Stimulated activated CD4-positive, alpha-beta T cell treated with anti-CD3 and anti-CD28 coated beads, Interleukin-12 subunit alpha, Interleukin-12 subunit beta, amount 100 ng/mL, for 4 hours (primary cell): ENCODE data around the gene NME4.
"Not testable (repeated sequence)": the region's sequence is repeated elsewhere in the genome, so short reads cannot be mapped to it uniquely, and the experiment has no call there.

ENCODE experiments used
- DNase-seq: peaks from one replicate; pipeline ENCODE4 v3.0.0-alpha.2; 2020

Gene NME4

GRCh38 chr16:378113-378820 lies 18.7 kb upstream of the NME4 start:
- DNase-seq = not testable (repeated sequence)

DNA sequence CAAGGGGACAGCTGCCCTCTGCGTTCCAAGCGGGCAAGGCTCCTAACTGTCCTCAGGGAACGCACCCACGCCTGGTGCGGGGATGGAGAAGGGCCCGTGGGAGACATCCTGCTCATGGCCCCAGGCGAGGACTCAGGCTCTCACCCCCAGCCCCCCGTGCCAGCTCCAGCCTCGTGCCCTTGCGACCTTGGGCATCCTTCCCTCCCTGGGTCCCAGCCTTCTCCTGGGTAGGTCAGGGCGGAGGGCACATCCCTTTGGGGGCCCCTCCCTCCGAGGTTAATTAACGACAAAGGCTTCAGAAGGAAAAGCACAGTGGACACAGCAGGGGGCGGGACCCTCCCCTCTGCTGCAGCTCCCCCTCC lies 18.2 kb upstream of the NME4 start:
- DNase-seq = no peak

- no peak for DNase-seq
These were observed 17.6 kb upstream of the NME4 start for GRCh38 chr16:379183-379960.

DNA sequence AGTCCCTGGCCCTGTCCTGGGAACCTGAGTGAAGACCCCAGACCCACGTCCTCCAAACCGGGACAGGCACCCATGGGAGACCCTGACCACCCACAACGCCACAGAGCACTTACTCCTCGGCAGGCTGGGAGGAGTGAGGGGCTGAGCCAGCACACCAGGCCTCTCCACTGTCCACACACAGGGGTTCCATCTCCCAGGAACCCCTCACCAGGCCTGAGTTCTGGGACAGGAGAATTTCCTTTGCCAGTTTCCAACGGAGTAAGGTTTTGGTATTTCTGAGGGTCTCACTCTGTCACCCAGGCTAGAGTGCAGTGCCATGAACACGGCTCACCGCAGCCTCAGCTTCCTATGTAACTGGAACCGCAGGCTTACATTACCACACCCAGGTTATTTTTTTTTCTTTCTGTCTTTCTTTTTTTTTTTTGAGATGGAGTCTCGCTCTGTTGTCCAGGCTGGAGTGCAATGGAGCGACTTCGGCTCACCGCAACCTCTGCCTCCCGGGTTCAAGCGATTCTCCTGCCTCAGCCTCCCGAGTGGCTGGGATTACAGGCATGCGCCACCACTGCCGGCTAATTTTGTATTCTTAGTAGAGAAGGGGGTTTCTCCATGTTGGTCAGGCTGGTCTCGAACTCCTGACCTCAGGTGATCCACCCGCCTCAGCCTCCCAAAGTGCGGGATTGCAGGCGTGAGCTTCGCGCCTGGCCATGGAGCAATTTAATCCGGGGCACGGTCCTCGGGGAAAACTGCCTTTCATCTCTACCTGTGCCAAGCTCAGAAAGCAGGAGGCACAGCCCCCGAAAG lies 16.8 kb upstream of the NME4 start:
- DNase-seq = no peak

- DNase-seq = no peak
These were observed 16.3 kb upstream of the NME4 start for GRCh38 chr16:380762-381011.

GRCh38 chr16:381012-381788 lies 15.8 kb upstream of the NME4 start:
- DNase-seq = no peak

DNA sequence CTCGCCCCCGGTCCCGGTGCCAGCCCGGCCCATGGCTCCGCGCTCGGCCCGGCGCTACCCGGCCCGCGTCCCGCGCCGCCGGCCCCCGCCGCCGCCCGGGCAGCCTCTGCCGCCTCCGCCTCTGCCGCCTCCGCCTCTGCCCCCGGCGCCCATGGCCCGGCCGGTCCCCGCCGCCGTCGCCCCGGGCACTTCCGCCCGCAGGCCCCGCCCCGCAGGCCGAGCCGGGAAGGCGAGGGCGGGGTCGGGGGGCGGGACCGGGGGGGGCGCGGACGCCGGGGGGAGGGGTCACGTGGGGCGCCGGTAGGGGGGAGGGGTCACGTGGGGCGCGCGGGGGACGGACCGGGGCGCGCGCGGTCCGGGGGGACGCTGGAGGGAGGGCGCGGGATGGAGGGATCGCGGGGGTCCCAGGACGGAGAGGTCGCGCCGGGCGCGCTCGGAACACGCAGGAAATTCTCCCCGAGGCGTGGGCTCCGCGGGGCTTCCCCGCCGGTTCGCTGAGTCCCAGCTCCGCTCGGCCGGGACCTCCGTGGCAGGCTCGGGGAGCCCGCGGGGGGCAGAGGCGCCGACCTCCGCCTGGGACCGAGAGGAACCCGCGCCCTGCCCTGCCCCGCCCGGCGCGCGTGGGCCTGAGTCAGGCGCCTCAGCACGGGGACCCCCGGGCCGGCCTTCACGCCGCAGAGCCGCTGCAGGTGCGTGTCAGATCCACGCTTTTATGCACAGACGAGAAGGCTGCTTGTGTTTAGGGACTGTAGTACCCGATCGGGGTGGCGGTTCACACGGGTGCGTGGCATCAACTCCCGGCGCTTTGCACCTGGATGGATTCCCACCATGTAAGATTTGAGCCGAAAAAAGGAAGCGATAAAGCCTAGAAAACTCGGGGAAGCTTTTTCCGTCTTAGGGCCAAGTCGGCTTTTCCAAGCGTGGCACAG lies 14.9 kb upstream of the NME4 start, which contains the start of gene PGAP6:
Gene PGAP6, minus strand, starts transcription at position 190 of the 929 bp plus-strand sequence. Its CDS starts 157 bp downstream, at position 33.
- peak; percentile 73 for DNase-seq

GRCh38 chr16:383326-384051 lies 13.5 kb upstream of the NME4 start:
- no peak for DNase-seq

DNA sequence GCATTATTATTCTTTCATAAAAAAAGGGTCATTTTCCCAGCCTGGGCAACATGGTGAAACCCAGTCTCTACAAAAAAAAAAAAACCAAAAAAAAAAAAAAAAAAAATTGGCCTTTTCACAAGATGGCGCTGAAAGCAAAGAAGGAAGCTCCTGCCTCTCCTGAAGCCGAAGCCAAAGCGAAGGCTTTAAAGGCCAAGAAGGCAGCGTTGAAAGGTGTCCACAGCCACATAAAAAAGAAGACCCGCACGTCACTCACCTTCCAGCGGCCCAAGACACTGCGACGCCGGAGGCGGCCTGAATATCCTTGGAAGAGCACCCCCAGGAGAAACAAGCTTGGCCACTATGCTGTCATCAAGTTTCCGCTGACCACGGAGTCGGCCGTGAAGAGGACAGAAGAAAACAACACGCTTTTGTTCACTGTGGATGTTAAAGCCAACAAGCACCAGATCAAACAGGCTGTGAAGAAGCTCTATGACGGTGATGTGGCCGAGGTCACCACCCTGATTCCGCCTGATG lies 10.3 kb upstream of the NME4 start:
- DNase-seq = no peak

GRCh38 chr16:387761-388666 lies 9.0 kb upstream of the NME4 start:
- DNase-seq = not testable (repeated sequence)

GRCh38 chr16:389352-389751 lies 7.6 kb upstream of the NME4 start:
- DNase-seq = no peak

DNA sequence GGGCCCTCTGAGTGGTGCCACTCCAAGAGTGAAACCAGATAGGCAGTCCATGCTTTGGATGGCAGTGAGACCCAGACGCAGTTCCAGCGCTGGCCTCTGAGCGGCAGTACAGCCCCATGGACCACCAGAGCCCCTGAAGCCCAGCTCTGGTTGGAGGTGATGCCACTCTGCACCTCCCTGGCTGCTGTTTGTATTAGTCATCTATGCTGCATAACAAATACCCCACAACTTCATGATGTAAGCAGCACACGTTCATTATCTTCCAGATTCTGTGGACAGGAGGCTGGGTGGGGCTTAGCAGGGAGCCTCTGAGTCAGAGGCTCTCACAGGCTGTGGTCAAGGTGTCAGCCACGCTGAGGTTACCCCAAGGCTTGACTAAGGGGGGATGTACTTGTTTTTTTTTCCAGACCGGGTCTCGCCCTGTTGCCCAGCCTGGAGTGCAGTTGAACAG lies 5.1 kb upstream of the NME4 start:
- DNase-seq = peak; percentile 68

GRCh38 chr16:392450-393030 lies 4.5 kb upstream of the NME4 start:
- DNase-seq = no peak

DNA sequence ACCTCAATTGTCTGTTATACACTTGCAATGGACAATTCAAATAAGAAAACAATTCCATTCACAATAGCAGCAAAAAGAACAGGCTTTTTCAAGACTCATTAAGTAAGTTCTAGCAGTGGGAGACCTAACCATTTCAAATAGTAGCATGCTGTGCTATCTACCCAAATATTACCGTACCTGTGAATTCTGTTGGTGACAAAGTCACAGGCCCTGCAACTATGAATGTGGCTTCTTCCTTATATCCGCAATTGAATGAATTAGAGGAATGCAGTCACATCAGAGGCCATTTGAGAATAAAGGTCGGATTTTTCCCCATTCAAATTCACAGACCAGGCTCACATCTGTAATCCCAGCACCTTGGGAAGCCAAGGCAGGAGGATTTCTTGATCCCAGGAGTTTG lies 800 bp upstream of the NME4 start:
- DNase-seq = no peak

- no peak for DNase-seq
These were observed 394 bp upstream of the NME4 start for GRCh38 chr16:396605-397004.

- DNase-seq = no peak
These were observed 835 bp downstream of the NME4 start for GRCh38 chr16:397736-398332.

DNA sequence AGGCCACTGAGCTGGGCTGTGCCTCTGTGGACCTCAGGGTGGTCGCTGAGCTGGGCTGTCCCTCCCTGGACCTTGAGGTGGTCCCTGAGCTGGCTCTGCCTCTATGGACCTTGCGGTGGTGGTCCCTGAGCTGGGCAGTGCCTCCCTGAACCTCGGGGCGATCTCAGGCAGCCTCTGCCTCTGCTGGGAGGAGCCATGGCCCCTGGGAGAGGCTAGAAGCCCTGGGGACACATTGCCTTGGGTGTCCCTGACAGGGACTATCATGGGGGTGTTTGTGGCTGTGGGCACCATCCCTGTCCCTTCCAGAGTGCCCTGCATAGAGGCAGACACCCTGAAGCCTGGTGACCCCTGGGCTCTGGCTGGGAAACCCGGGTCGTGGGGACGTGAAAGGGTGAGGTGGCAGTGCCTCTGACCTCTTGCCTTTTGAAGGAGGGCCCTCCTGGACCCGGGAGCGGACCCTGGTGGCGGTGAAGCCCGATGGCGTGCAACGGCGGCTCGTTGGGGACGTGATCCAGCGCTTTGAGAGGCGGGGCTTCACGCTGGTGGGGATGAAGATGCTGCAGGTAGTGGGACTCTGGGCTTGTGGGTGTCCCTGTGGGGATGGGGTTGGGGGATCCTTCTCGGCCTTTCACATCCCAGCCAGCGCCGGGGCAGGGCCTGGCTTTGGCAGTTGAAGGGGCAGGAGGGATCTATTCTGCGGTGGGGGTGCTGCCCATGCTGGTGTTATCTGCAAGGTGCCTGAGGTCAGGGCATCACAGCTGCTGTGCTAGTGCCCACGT lies 1.8 kb downstream of the NME4 start:
- no peak for DNase-seq
